ENCODE results near the gene CAMK1G. TPM values are rescaled to one million over a fixed set of nuclear protein-coding genes. Genes with fewer than 3 reads are reported as not detected.

Gene CAMK1G
- total and polyA plus RNA-seq, 2 experiments from 2014 or later = 0.11 TPM; not detected in 1

DNA sequence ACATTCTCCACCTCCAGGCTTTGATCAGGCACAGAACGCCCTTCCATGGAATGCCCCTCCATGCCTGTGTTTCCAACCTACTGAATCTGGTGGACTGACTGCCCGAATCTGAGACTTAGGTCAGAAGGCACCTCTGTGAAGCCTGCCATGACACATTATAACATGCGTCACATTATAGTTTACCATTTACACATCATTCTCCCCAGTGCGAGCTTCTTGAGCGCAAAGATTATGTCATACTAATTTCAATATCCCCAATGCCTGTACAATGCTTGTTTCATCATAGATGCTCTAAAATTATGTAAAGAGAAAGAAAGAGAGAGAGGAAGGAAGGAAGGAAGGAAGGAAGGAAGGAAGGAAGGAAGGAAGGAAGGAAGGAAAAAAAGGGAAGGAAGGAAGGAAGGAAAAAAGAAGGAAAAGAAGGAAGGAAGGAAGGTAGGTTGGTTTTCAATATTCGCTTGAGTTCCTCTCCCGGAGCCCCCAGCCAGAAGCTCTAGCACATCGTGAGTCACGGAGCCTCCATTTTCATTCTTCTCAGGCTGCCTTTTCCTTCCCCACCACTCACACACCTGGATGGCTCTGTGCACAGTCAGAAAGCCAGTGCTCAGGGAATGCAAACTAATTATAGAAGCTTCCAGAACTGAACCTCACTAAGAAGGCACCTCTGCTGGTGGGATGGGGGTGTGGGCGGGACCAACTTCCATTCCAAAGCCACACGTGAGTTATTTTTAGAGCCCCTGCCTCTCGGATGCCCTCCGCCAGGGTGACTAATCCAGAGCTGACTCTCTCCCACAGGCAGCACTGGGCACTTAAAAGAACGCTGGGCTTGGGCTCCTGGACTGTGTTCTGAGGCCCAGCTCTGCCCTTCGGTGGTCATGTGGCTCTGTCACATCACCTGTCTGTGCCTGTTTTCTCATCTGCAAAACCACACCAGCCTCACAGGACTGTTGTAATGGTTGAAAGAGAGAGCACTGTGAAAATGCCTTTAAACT is 41.3 kb downstream of the CAMK1G start:
- peak; percentile 48 for DNase-seq
- Histone ChIP-seq H3K4me3 (no peak overlapping the region), H3F3A (ENCODE audit: insufficient read depth) (no peaks in the 10 kb centered on the region; the same call in 1 of the 2 replicates), H2AFZ (no peak overlapping the region), H3K9me2 (ENCODE audit: insufficient read depth) (no peaks in the 10 kb centered on the region), H3K27ac (no peak overlapping the region), H3K27me3 (replicated peaks; ENCODE audit: insufficient read depth) (no peaks in the 10 kb centered on the region; the same call in 1 of the 2 replicates), H3K36me3 (ENCODE audit: low read depth) (no peaks in the 10 kb centered on the region), H3K9me3 (ENCODE audit: low read depth) (no peaks in the 10 kb centered on the region), H3K79me2 (ENCODE audit: insufficient read depth) (no peaks in the 10 kb centered on the region), H4K20me1 (ENCODE audit: insufficient read depth) (no peaks in the 10 kb centered on the region), H3K9ac (no peak overlapping the region), H3K4me2 (ENCODE audit: unreplicated experiment) (no peak overlapping the region), H3K4me1 (ENCODE audit: insufficient read depth) (no peaks in the 10 kb centered on the region)
- in situ Hi-C loops (cut with MboI) = no loop called here
- TF ChIP-seq EZH2phosphoT487 (IDR thresholded peaks at IDR 0.05; ENCODE audit: insufficient read depth, low read depth) (no peak), EZH2 (IDR thresholded peaks at IDR 0.05; ENCODE audit: insufficient read depth, poor library complexity, severe bottlenecking) (no peak)
- 63 to 64% methylated on average over 15 of the region's 15 CpGs for WGBS, 2 experiments (ENCODE audit: low coverage in 1 of 2, low lambda C conversion rate in 2 of 2, missing lambda C conversion rate in 2 of 2)

DNA sequence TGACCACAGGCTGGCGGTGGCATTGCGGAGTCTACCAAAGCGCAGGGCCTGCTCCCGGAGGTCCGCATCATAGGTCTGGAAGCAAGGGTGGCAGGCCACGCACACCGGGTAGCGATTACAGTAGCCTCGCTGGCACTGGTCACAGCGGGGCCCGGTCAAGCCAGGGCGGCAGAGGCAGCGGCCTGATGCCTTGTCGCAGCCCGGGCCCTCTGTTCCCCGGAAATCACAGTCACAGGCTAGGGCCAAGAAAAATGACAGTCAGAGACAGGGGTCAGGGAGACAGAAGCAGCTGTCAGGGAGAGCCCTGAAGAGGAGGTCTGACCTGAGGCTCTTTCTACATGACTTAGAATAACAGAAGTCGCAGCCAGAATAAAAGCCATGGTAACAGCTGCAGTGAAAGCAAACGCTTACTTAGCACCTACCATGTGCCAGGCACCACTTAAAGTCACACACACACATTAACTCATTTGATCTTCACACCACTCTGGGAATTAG is 42.3 kb downstream of the CAMK1G start:
- Histone ChIP-seq H3K27me3 (replicated peaks; ENCODE audit: insufficient read depth) (no peaks in the 10 kb centered on the region; the same call in 1 of the 2 replicates), H3K9me2 (ENCODE audit: insufficient read depth) (no peaks in the 10 kb centered on the region), H3K4me3 (no peak overlapping the region), H3K27ac (no peak overlapping the region), H3K4me1 (ENCODE audit: insufficient read depth) (no peaks in the 10 kb centered on the region), H3K79me2 (ENCODE audit: insufficient read depth) (no peaks in the 10 kb centered on the region), H3K9me3 (ENCODE audit: low read depth) (no peaks in the 10 kb centered on the region), H2AFZ (no peak overlapping the region), H3K9ac (no peak overlapping the region), H3K36me3 (ENCODE audit: low read depth) (no peaks in the 10 kb centered on the region), H4K20me1 (ENCODE audit: insufficient read depth) (no peaks in the 10 kb centered on the region), H3K4me2 (ENCODE audit: unreplicated experiment) (no peak overlapping the region), H3F3A (ENCODE audit: insufficient read depth) (no peaks in the 10 kb centered on the region; the same call in 1 of the 2 replicates)
- in situ Hi-C loops (cut with MboI) = no loop called here
- WGBS, 2 experiments (ENCODE audit: low coverage in 1 of 2, low lambda C conversion rate in 2 of 2, missing lambda C conversion rate in 2 of 2) = 59 to 64% methylated on average over 18 of the region's 18 CpGs
- TF ChIP-seq EZH2phosphoT487 (IDR thresholded peaks at IDR 0.05; ENCODE audit: insufficient read depth, low read depth) (no peak), EZH2 (IDR thresholded peaks at IDR 0.05; ENCODE audit: insufficient read depth, poor library complexity, severe bottlenecking) (no peak)
- DNase-seq = no peak

- no peak overlapping the region for H3K9ac ChIP-seq
- no peaks in the 10 kb centered on the region; the same call in 1 of the 2 replicates for H3F3A ChIP-seq (ENCODE audit: insufficient read depth)
- H3K27me3 ChIP-seq (replicated peaks; ENCODE audit: insufficient read depth) = no peaks in the 10 kb centered on the region; the same call in 1 of the 2 replicates
- H2AFZ ChIP-seq = no peak overlapping the region
- H4K20me1 ChIP-seq (ENCODE audit: insufficient read depth) = no peaks in the 10 kb centered on the region
- no peak for DNase-seq
- H3K36me3 ChIP-seq (ENCODE audit: low read depth) = no peaks in the 10 kb centered on the region
- no peaks in the 10 kb centered on the region for H3K79me2 ChIP-seq (ENCODE audit: insufficient read depth)
- no peak overlapping the region for H3K27ac ChIP-seq
- no peaks in the 10 kb centered on the region for H3K9me3 ChIP-seq (ENCODE audit: low read depth)
- WGBS, 2 experiments (ENCODE audit: low coverage in 1 of 2, low lambda C conversion rate in 2 of 2, missing lambda C conversion rate in 2 of 2) = 83% methylated on average over 19 of the region's 19 CpGs
- TF ChIP-seq EZH2 (IDR thresholded peaks at IDR 0.05; ENCODE audit: insufficient read depth, poor library complexity, severe bottlenecking) (no peak), EZH2phosphoT487 (IDR thresholded peaks at IDR 0.05; ENCODE audit: insufficient read depth, low read depth) (no peak)
- H3K4me2 ChIP-seq (ENCODE audit: unreplicated experiment) = no peak overlapping the region
- in situ Hi-C loops (cut with MboI) = no loop called here
- H3K9me2 ChIP-seq (ENCODE audit: insufficient read depth) = no peaks in the 10 kb centered on the region
- no peak overlapping the region for H3K4me3 ChIP-seq
- no peaks in the 10 kb centered on the region for H3K4me1 ChIP-seq (ENCODE audit: insufficient read depth)
Measured at GRCh38 chr1:209626346-209627026, 43.0 kb downstream of the CAMK1G start.

- TF ChIP-seq EZH2 (IDR thresholded peaks at IDR 0.05; ENCODE audit: insufficient read depth, poor library complexity, severe bottlenecking) (no peak), EZH2phosphoT487 (IDR thresholded peaks at IDR 0.05; ENCODE audit: insufficient read depth, low read depth) (no peak)
- Histone ChIP-seq H3F3A (ENCODE audit: insufficient read depth) (no peaks in the 10 kb centered on the region; the same call in 1 of the 2 replicates), H3K79me2 (ENCODE audit: insufficient read depth) (no peaks in the 10 kb centered on the region), H3K4me2 (ENCODE audit: unreplicated experiment) (no peak overlapping the region), H3K27me3 (replicated peaks; ENCODE audit: insufficient read depth) (no peaks in the 10 kb centered on the region; the same call in 1 of the 2 replicates), H3K9me2 (ENCODE audit: insufficient read depth) (no peaks in the 10 kb centered on the region), H3K9ac (no peak overlapping the region), H4K20me1 (ENCODE audit: insufficient read depth) (no peaks in the 10 kb centered on the region), H3K9me3 (ENCODE audit: low read depth) (no peaks in the 10 kb centered on the region), H3K27ac (no peak overlapping the region), H3K4me1 (ENCODE audit: insufficient read depth) (no peaks in the 10 kb centered on the region), H2AFZ (no peak overlapping the region), H3K36me3 (ENCODE audit: low read depth) (no peaks in the 10 kb centered on the region), H3K4me3 (no peak overlapping the region)
- in situ Hi-C loops (cut with MboI) = no loop called here
- DNase-seq = no peak
- 27 to 29% methylated on average over 14 to 16 of the region's 16 CpGs for WGBS, 2 experiments (ENCODE audit: low coverage in 1 of 2, low lambda C conversion rate in 2 of 2, missing lambda C conversion rate in 2 of 2)
Measured at GRCh38 chr1:209627027-209627731, 43.7 kb downstream of the CAMK1G start.
